Uterus (tissue), 2 donors: ENCODE results near the gene MAP3K12.

Experiments
- POLR2A ChIP-seq, 2 donors: fragments of 450-650 bp; IDR thresholded peaks; one replicate each; pipeline ENCODE4 v1.6.1; 2016; ENCODE audit warnings: antibody characterized with exemption in 2 of 2, mild to moderate bottlenecking in 1 of 2, moderate library complexity in 1 of 2
- TF ChIP-seq, protein P1 (sequence below), 4 experiments: fragments of 200-600 bp in 2 of 4; fragments of 450-650 bp in 2 of 4; sonication (generic) in 2 of 4; IDR thresholded peaks; one replicate each; pipeline ENCODE4 v1.5.1; 2016 to 2019; ENCODE audit warnings: antibody characterized with exemption in 4 of 4, mild to moderate bottlenecking in 2 of 4, moderate library complexity in 1 of 4

DNA sequence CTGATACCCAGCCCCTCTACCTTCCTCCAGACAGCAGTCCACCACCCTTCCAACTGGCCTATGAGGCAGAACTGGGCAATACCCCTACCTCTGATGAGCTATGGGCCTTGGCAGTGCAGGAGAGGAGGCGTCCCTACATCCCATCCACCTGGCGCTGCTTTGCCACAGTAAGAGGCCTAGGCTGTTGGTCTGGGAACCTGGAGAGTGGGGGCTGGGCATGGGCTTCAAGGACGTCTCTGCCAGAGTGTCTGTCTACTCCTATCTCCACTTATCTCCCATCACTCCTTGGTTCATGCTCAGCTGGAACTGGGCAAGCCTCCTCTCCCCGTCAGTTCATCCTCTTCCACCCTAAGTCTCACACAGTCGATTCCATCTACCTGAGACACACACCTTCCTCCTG lies 69.1 kb downstream of the MAP3K12 start:
- TF ChIP-seq, protein P1, sequence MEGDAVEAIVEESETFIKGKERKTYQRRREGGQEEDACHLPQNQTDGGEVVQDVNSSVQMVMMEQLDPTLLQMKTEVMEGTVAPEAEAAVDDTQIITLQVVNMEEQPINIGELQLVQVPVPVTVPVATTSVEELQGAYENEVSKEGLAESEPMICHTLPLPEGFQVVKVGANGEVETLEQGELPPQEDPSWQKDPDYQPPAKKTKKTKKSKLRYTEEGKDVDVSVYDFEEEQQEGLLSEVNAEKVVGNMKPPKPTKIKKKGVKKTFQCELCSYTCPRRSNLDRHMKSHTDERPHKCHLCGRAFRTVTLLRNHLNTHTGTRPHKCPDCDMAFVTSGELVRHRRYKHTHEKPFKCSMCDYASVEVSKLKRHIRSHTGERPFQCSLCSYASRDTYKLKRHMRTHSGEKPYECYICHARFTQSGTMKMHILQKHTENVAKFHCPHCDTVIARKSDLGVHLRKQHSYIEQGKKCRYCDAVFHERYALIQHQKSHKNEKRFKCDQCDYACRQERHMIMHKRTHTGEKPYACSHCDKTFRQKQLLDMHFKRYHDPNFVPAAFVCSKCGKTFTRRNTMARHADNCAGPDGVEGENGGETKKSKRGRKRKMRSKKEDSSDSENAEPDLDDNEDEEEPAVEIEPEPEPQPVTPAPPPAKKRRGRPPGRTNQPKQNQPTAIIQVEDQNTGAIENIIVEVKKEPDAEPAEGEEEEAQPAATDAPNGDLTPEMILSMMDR (IDR thresholded peaks at IDR 0.05) = no peak
- no peak for TF ChIP-seq POLR2A (IDR thresholded peaks at IDR 0.05)
